HG03025 (cell line): ENCODE data around the gene SPRR2G.
"Not testable (repeated sequence)": the region's sequence is repeated elsewhere in the genome, so short reads cannot be mapped to it uniquely, and the experiment has no call there.

Experiments used
- ATAC-seq: cut with Tn5 transposase; IDR thresholded peaks from one replicate; pipeline ENCODE4 v1.9.1; 2021; ENCODE audit warnings: mild to moderate bottlenecking, moderate library complexity; ENCODE audit not compliant: unreplicated experiment, low FRiP score

The SPRR2G gene

DNA sequence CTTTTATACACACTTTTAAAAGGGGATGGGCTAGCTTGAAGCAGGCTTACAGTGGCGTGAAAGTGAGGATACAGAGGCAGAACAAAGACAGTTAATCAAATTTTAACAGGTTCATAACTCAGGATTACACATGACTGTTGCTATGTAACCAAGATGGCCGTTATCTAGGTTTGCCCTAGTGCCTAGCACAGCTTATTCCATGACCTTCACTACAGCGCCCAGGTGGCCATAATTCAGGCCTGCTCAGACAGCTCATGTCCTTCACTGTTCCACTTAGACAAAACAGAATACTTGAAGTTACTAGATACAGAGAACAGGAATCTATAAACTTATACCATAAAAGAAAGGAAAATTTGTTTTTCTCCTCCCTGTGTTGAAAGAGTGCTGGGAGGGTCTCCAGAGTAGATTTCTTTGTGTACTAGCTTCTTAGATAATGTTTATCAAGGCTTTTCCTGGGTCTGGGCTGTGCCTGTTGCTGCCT lies 31.2 kb downstream of the SPRR2G start:
- no peak for ATAC-seq

DNA sequence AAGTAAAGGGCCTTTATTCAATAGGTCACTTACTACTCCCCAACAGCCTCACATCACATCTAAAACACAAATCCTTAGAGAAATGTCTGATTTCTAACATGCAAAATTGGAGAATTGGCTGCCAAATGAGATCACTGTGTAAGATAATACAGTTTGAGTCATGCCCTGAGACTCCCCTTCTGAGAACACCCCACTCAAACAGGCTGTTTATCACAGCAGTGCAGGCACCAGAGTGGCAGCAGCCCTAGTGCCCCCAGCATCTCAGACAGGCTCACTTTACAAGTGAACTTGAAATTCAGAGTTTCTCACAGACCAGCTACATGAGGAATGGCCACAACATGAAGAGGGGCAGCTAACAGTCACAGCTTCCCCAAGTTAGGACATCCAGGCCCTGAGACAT lies 35.4 kb downstream of the SPRR2G start:
- ATAC-seq: not testable (repeated sequence)

DNA sequence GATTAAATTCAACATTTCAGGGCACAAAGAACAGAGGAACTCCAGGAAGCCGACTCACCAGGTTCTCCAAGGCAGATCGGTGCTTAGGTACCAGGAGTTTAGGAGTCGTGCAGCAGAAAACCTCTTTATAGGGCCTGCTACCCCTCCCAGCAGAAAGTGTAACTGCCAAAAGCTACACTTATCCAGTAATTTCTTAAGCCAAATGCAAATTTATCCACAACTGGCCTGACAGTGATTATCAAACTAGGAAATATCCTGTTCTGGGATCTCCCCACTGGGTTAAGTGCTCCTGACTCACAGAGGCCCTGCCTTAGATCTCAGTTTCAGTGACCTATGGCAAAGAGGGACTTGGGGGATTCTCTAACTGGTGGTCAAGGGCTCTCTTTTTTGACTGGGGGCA lies 37.3 kb downstream of the SPRR2G start, which contains the start of gene SPRR2F:
TSS of gene SPRR2F (minus strand) at position 101 of the 400 bp plus-strand sequence. CDS start 783 bp downstream, outside the sequence.
- ATAC-seq: no peak

DNA sequence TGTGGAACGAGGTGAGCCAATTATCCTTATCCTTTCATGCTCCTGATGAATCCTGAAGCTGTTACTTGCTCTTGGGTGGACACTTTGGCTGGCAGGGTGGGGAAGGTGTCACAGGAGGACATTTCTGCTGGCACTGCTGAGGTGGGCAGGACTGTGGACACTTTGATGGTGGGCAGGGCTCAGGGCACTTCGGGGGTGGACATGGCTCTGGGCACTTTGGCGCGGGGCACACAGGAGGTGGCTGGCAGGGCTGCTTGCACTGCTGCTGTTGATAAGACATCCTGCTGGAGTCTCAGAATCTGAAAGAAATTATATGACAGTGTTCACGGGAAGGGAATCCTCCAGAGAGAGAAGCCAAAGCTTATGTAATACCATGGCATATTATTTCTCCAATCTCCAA lies 38.2 kb downstream of the SPRR2G start:
- not testable (repeated sequence) for ATAC-seq

DNA sequence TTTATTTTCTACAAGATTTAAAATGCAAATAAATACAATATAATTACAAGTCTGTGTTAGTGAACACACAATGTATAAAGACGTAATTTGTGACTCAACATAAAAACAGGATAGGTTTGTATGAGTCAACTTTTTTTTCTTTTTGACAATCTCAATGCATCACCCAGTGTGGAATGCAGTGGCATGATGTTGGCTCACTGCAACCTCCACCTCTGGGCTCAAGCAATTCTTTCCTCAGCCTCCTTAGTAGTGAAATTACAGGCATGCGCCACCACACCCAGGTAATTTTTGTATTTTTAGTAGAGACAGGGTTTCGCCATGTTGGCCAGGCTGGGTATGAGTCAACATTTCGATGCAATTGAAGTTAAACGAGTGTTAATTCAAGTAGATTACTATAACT lies 50.4 kb downstream of the SPRR2G start:
- no peak for ATAC-seq
